NCI-H526 (cell line): ENCODE data around the gene KIF23.
"Not testable (repeated sequence)": the region's sequence is repeated elsewhere in the genome, so short reads cannot be mapped to it uniquely, and the experiment has no call there.

ENCODE experiments used
- DNase-seq, 2 experiments: peaks; one replicate each; lab custom pipeline; 2025; lab: John Stamatoyannopoulos, UW

The KIF23 gene

DNA sequence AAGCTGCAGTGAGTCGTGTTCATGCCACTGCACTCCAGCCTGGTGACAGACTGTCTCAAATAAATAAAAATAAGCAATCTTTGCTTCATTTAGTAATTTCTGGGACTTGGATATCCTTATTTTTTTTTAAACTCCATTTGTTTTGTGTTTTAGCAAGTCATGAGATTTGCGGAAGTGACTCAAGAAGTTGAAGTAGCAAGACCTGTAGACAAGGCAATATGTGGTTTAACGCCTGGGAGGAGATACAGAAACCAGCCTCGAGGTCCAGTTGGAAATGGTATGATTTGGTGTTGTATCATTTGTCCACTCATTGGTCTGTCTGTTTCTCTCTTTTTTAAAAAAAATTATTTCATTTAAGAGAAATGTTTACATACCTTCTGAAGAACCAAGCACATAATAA lies 21.8 kb downstream of the KIF23 start:
- DNase-seq, result no peak

DNA sequence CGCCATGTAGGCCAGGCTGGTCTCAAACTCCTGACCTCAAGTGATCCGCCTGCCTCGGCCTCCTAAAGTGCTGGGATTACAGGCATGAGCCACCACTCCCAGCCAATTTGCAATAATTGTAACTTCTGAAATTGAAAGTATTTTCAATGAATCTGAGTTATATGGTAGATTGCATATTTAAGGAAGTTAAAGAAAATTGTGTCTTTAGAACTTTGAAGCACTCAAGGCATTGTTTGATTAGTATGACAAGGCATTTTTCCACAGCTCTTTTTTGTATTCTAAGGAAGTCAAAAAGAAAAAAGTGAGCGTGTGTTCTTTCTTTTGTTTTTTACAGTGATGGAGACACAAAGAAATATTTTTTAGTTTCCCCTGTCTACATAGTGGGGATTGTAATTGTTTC lies 22.8 kb downstream of the KIF23 start:
- no peak for DNase-seq

DNA sequence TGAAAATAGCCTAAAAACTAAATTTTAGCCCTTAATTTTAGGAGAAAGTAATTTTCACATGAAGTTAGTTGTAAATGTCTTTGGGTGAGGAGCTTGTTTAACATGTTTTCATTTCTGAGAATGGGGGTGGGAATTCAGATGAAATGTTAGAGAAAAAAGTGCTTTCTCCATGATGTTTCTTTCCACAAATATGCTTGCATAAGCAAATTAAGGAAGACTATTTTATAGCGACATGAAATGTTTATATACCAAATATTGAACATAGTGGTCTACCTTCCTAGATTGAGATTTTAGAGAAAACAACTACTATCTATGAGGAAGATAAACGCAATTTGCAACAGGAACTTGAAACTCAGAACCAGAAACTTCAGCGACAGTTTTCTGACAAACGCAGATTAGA lies 25.5 kb downstream of the KIF23 start:
- DNase-seq, result no peak

DNA sequence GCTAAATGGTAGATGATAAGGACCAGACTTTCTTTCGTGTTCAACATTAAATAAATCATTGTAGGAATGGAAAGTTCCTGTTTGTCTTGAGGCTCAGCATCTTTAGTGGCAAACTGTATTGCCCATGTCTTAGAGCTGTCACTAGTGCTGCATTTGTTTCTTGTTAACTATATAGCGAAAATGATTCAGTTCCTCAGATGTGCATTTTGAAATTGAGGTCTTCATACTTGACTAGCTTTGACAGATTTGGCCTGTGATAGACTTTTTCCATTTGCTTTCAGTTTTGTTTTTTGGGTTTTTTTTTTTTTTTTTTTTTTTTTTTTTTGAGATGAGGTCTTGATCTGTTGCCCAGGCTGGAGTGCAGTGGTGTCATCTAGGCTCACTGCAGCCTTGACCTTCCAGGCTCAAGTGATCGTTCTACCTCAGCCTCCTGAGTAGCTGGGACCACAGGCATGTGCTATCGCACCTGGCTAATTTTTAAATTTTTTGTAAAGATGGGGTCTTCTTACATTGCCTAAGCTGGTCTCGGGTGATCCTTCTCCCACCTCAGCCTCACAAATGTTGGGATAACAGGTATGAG lies 29.0 kb downstream of the KIF23 start:
- DNase-seq, result no peak

DNA sequence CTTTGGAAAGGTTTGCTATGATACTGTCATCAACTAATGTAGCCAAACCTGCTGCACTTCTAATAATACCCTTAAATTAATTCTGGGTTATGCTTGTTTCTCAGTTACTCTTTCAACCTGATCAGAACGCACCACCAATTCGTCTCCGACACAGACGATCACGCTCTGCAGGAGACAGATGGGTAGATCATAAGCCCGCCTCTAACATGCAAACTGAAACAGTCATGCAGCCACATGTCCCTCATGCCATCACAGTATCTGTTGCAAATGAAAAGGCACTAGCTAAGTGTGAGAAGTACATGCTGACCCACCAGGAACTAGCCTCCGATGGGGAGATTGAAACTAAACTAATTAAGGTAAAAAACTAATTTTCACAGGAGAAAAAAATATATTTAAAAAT lies 30.5 kb downstream of the KIF23 start:
- no peak for DNase-seq

DNA sequence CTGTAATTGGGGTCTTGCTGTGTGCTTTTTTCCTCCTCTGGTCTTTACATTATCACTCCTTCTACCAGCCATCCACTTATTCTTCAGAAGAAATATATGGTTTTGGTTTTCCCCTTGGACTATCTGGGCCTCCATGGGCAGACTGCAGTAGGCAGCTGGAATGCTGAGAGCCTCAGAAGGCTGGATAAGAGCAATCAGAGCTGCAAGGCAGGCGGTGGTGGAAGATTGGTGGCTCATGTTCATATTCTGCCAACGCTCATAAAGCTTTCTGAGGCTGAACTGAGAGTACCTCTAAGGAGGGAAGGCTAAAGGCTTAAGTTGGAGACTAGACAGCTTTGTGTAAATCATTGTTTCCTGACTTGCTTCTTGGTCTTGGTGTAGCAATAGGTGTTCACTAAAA lies 32.8 kb downstream of the KIF23 start:
- no peak for DNase-seq

DNA sequence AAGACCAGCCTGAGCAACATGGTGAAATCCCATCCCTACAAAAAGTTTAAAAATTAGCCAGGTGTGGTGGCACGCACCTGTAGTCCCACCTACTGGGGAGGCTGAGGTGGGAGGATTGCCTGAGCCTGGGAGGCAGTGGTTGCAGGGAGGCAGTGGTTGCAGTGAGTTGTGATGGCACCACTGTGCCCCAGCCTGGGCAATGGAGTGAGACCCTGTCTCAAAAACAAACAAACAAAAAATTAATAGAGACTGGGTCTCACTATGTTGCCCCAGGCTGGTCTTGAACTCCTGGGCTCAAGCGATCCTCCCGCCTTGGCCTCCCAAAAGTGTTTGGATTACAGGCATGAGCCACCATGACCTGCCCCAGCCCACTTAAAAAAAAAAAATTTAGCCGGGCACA lies 36.1 kb downstream of the KIF23 start:
- DNase-seq, result not testable (repeated sequence)

DNA sequence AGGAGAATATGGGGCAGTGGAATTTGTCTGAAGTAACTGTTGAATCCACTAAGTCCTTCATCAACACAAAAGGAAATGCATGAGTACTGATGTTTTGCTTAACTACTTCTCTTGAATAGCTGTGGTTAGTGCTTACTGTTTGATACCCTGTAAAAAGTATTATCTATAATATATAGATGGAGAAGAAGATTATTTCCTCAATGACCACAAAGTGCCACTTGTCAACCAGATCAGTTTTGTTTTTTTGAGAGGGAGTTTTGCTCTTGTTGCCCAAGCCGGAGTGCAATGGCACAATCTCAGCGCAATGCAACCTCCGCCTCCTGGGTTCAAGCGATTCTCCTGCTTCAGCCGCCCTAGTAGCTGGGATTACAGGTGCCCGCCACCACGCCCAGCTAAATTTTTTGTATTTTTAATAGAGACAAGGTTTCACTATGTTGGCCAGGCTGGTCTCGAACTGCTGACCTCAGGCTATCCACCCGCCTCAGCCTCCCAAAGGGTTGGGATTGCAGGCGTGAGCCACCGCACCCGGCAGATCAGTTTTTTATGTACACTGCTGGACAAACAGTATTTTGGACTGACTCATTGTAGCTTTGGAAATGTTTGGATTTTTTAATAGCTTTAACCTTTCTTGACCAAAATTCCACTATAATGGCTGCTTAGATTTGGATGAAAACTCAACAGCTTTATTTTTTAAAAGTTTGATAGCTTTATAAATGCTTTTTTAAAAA lies 37.0 kb downstream of the KIF23 start:
- DNase-seq, result no peak

DNA sequence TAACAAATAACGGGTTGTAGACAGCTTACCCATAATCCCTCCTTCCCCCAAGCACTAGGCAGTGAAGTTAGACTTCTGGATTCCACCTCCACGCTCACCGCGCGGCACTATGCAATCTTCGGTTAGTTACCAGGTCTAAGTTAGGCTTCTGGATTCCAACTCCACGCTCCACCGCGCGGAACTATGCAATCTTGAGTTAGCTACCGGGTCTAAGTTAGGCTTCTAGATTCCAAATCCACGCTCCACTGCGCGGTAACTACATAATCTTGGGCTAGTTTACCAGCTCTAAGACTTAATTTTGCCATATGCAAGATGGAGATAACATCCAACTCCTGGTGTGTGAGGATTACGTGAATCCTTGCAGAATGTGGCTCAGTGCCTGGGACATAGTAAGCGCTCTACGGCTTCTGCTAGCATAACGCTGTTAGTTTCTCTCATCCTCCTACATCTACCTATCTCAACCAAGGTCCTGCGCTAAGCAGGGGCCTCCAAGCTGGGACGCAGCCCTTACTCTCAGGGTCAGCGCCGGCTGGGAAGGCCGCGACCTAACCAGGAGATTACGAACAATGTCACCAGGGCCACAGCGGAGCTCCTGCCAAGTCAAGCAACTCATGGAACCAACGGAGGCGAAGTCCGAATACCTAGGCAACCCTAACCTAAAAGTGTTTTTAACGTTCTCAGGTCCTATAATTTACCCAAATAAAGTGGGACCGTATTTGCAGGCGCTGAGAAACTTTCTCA lies 38.0 kb downstream of the KIF23 start:
- peak in 1 of 2 experiments; percentile 41 for DNase-seq

DNA sequence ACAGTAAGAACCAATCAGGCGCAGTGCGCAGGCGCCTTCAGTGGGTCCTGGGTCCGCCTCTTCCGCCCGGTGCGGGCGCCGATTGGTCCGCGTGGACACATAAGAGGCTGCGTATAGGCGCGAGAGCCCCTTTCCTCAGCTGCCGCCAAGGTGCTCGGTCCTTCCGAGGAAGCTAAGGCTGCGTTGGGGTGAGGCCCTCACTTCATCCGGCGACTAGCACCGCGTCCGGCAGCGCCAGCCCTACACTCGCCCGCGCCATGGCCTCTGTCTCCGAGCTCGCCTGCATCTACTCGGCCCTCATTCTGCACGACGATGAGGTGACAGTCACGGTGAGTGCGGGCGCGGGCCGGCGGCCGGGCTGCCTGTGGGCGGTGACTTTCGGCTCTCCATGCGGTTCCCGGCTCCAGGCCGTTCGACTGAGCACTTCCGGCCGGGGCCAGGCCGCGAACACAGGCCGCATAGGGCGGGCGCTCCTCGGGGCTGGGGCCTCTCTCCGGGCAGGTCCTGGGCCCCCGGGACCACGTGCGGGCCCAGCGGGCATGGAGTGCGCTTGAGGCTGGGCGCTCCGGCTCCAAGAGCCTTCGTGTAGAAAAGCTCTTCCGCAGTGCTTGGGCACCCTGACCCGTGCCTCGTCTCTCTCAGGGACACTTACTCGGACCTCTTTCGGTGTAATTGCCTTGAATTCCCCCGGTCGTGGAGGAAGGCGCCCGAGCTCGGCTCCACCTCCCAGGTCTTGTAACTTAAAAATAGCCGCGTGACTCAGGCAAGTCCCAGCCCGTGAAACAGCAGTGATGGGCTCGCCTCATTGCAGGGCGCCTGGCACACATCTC lies 38.8 kb downstream of the KIF23 start, which contains the start of gene RPLP1:
TSS of gene RPLP1 (plus strand) at position 127 of the 830 bp plus-strand sequence. CDS start at position 258, 131 bp downstream.
- DNase-seq, result peak; percentile 86 to 97

DNA sequence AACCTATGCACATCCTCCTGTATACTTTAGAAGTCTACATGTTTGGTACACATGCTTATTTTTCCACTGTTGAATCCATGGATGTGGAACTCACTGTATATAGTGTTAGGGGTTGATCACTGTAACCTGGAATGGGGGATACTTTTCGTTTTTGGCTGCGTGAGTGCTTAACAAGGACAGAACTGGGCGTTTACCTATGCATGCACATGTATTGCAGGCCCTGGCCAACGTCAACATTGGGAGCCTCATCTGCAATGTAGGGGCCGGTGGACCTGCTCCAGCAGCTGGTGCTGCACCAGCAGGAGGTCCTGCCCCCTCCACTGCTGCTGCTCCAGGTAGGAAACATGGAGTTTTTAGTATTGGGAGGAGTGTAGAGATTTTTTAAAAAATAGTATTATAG lies 40.8 kb downstream of the KIF23 start:
- no peak for DNase-seq

DNA sequence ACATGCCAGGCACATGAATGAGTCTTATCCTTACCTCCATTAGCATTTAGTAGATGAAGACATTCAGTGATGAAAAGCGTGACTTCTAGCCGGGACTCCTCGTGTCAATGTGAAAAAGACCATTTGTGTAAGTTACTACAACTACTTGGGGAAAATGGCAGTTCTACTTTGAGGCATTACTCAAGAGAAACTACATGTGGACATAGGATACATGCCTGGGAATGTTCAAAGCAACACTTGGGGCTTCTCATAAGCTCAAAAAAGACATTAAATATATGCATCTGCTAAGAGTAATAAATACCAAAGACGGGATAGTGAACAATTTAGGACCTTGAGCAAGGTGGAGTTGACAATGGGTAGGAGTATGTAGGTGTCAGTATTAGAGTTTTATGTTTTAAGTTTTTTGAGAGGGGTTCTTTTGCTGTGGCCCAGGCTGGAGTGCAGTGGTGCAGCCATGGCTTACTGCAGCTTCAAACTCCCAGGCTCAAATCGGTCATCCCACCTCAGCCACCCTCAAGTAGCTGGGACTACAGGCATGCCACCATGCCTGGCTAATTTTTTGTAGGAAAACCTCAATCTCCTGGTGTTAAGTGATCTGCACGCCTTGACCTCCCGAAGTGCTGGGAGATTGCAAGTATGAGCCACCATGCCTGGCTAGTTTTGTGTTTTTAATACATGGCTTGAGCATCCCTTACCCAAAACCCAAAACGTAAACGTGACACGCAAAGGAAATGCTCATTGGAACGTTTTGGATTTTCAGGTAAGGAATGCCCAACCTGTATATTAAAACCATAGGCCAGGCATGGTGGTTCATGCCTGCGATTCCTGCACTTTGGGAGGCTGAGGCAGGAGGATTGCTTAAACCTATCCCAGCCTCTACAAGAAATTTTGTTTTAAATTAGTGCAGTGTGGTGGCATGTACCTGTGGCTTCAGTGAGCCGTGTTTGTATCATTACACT lies 42.3 kb downstream of the KIF23 start:
- no peak for DNase-seq

DNA sequence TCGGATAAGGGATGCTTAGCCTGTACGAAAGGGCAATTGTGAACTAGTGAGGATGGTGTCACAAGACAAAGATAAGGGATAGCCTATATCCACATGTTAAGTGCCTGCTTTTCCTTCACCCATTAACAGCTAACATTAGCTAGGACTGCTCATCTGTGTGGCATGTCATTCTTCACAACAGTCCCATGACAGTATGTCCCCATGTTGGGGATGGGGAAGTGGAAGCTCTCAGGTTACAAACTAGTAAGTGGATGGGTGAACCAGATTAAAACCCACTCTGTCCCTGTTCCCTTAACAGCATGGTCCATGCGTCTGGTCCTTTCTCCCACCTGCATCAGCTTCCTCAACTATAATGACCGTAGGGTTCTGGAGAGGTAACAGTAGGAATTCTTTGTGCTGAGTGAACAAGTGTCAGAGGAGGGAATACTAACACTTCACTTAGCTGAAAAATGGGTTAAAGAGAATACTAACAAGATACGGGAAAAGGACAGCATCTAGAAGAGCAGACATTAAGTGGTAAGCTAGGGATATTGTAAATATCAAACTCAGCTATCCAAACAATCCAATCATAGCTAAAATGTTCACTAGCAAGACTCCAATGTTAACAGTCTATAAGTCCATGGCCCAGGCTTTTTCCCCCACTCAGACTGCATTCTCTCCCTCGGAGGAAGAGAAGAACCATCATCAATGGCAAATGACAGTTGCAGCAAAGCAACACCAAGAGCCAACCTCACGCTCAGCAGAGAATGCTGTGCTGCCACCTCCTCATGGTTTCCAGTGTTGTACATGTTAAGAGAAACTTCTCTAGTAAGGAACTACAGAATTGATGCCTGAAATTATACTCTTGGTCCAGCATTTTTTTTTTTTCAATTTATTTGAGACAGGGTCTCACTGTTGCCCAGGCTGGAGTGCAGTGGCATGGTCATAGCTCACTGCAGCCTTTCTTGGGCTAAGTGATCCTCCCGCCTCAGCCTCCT lies 43.4 kb downstream of the KIF23 start:
- no peak for DNase-seq

DNA sequence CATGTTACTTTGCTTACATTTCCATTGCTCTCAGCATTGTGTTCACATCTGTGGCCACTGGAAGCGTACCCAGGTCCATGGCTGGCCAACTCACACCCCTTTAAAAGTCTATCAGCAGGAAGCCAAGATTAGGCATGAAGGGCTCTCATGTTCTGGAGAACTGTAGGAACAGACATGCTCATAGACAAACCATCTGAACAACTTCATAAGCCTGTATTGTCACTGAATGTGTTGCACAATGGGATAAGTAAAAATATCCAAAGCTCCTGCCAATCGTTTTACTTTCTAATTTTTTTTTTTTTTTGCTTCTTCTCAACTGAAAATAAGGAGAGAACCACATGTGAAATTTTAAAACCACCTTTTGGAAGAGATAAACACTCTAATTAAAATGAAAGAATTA lies 44.9 kb downstream of the KIF23 start:
- DNase-seq, result no peak

DNA sequence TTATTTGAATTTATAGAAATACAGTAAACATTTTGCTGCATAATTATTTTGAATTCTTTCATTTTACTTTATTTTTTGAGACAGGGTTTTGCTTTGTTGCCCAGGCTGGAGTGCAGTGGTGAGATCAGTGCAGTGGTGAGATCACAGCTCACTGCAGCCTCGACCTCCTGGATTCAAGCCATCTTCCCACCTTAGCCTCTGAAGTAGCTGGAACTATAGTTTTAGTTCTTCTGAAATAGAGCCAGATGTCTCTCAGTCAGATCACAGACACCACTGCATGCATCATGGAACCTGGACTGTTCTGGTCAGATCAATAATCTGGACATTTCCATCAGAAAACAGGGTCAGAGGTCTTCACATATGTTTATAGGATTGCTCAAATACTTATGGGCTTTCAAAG lies 46.3 kb downstream of the KIF23 start:
- DNase-seq, result no peak

DNA sequence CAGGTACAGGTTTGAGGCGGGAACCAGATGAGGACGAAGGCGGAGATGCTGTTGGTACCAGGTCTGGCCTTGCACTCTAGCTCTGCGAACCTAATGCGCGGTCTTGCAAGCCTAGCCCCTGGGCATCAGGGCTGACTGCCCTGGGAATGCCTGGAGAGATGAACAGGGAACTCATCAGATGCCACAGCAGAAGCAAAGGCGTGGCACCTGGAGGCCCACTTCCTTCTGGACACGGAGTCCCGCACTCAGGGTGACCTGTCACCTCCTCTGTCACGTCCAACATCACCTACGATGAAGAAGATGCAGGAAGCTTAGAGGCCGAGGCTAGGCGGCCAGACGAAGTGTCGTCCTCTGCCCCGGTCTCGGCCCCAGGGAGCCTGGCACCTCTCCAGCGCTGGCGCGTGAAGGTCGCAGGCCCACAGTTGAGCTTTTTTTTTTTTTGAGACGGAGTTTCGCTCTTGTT lies 47.9 kb downstream of the KIF23 start:
- DNase-seq, result peak in 1 of 2 experiments; percentile 20

DNA sequence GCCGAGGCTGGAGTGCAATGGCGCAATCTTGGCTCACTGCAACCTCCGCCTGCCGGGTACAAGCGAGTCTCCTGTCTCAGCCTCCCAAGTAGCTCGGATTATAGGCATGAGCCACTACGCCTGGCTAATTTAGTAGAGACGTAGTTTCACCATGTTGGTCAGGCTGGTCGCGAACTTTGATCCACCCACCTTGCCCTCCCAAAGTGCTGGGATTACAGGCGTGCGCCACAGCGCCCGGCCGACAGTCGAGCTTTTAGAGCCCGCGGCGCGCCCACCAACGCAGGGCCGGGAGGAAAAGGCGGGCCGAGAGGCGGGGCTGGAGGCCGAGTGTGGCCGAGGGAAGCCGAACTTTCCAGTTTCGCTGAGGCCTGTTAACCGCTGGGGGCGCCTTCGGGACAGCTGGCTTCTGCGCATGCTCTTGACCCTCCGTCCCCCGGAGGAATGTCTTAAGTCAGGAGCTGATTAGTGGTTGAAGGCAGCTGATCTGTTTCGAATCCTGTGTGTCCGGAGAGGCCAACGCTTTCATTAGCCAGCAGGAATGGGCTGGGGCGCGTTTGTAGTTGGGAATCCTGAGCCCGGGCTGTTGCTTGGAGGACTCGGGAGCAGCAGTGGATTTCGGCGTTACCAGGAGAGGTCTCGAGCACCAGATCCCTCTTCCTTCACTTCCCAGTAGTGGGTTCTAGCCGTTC lies 48.5 kb downstream of the KIF23 start:
- peak; percentile 90 to 97 for DNase-seq

DNA sequence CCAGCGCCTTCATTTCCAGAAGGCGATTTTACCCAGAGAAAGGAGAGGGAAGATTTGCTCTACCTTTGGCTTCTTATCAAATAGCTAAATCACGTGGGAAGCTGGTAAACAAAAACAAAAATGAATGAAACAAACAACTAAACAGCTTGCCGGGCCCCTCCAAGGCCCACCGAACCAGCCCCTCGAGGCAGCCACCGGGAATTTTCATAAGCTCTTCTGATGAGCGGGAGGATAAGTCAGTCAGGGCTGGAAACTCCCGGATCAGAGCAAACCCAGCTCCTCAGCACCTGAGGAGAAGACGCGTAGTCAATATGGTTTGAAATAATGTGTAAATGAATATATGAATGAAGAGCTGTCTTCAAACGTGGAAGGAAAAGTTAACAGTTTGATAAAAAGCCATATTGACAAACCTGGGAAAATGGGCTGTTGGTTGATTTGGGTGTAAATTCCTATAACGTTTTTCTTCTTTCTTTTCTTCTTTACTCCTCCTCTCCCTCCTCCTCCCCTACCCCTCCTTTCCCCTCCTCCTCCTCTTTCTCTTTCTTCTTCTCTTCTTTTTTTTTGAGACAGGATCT lies 49.1 kb downstream of the KIF23 start:
- DNase-seq, result peak in 1 of 2 experiments; percentile 54

DNA sequence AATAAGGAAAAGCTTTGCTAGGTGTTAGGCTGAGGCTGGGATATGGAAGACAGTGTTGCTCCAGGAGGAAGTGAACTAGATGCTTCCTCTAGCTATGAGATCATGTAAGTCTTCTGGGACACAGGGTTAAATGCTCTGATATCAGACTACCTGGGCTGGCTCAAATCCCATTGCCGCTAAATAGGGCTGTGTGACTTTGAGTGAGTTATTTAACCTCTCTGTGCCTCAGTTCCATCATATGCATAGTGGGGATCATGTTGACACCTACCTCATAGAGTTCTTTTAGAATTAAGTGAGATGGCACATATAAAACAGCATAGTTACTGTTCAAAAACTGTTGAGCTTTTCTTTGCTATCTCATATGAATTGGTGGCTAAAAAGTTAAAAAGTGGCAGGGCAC lies 51.1 kb downstream of the KIF23 start:
- DNase-seq, result no peak
